ENCODE results near the gene TOX3.

TOX3 gene

DNA sequence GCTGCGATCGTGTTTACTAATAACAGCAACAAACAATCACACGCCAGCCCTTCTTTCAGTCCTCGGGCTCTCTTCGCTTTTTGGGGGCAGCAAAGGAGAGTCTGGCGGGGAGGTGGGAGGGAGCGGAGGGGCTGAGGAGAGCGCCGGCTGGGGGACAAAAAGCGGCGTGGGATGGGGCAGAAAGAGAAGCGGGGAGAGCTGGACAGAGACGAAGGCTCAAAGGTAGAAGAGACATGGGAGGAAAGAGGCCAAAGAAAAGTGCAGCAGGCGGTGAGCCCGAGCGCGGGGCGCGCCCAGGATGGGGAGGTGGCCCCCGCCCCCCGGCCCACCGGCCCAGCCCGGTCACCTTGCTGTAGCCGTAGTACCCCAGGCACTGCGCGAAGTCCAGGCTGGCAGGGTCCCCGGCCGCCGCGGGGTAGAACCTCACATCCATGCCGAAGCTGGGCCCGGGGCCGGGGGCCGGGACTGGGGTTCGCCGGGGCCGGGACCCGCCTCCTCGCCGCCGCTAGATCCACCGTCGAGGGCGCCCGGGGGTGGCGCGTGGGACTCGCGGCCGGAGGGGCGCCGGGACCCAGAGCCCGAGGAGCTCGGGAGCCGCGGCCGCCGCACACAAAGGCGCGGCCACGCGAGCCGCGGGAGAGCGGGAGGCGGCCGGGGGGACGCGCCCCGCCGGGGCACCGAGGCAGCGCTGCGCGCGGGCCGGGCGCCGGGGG lies 496 bp downstream of the TOX3 start:
- Histone ChIP-seq H3K4me1 (ENCODE audit: control insufficient read depth, insufficient read depth, low read length) (peaks cover 20% of the 10 kb centered on the region), H3K36me3 (ENCODE audit: control insufficient read depth in 2 of 2, insufficient read depth in 1 of 2, low read length in 2 of 2) (no peaks in the 10 kb centered on the region), H3K27ac (ENCODE audit: extremely low read depth, low read depth, low read length) (peak overlapping the region; percentile 82; the same call in 1 of the 2 replicates), H3K4me3 (ENCODE audit: low read depth, low read length) (peak overlapping the region; percentile 63), H3K9me3 (ENCODE audit: control insufficient read depth, insufficient read depth, low read depth, low read length) (no peaks in the 10 kb centered on the region)
- ChIA-PET POLR2A (no interaction called here), CTCF (no interaction called here)
- peak; percentile 45 for TF ChIP-seq ZBTB8A (tag by site-specific recombination; IDR thresholded peaks at IDR 0.05)
- TF ChIP-seq, protein P1, sequence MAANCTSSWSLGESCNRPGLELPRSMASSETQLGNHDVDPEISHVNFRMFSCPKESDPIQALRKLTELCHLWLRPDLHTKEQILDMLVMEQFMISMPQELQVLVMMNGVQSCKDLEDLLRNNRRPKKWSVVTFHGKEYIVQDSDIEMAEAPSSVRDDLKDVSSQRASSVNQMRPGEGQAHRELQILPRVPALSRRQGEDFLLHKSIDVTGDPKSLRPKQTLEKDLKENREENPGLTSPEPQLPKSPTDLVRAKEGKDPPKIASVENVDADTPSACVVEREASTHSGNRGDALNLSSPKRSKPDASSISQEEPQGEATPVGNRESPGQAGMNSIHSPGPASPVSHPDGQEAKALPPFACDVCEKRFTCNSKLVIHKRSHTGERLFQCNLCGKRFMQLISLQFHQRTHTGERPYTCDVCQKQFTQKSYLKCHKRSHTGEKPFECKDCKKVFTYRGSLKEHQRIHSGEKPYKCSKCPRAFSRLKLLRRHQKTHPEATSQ (tag by site-specific recombination; IDR thresholded peaks at IDR 0.05): no peak
- TF ChIP-seq ZNF335 (tag by site-specific recombination; conservative IDR thresholded peaks at IDR 0.05): peak; percentile 89
- TF ChIP-seq, protein P2, sequence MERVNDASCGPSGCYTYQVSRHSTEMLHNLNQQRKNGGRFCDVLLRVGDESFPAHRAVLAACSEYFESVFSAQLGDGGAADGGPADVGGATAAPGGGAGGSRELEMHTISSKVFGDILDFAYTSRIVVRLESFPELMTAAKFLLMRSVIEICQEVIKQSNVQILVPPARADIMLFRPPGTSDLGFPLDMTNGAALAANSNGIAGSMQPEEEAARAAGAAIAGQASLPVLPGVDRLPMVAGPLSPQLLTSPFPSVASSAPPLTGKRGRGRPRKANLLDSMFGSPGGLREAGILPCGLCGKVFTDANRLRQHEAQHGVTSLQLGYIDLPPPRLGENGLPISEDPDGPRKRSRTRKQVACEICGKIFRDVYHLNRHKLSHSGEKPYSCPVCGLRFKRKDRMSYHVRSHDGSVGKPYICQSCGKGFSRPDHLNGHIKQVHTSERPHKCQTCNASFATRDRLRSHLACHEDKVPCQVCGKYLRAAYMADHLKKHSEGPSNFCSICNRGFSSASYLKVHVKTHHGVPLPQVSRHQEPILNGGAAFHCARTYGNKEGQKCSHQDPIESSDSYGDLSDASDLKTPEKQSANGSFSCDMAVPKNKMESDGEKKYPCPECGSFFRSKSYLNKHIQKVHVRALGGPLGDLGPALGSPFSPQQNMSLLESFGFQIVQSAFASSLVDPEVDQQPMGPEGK (tag by site-specific recombination; IDR thresholded peaks at IDR 0.05): peak; percentile 56; the same call in 1 of the 2 replicates
- TF ChIP-seq, protein P3, sequence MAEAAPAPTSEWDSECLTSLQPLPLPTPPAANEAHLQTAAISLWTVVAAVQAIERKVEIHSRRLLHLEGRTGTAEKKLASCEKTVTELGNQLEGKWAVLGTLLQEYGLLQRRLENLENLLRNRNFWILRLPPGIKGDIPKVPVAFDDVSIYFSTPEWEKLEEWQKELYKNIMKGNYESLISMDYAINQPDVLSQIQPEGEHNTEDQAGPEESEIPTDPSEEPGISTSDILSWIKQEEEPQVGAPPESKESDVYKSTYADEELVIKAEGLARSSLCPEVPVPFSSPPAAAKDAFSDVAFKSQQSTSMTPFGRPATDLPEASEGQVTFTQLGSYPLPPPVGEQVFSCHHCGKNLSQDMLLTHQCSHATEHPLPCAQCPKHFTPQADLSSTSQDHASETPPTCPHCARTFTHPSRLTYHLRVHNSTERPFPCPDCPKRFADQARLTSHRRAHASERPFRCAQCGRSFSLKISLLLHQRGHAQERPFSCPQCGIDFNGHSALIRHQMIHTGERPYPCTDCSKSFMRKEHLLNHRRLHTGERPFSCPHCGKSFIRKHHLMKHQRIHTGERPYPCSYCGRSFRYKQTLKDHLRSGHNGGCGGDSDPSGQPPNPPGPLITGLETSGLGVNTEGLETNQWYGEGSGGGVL (tag by site-specific recombination; IDR thresholded peaks at IDR 0.05): peak; percentile 29; the same call in 1 of the 2 replicates
- peak; percentile 54; the same call in 1 of the 2 replicates for TF ChIP-seq ZFHX2 (tag by site-specific recombination; conservative IDR thresholded peaks at IDR 0.05)
- no peak for TF ChIP-seq ZNF837 (tag by site-specific recombination; IDR thresholded peaks at IDR 0.05)
- no peak for TF ChIP-seq ZNF292 (tag by site-specific recombination; IDR thresholded peaks at IDR 0.05; ENCODE audit: borderline replicate concordance, low read depth)
- TF ChIP-seq KLF9 (tag by site-specific recombination; IDR thresholded peaks at IDR 0.05; ENCODE audit: low read depth): peak; percentile 62
- TF ChIP-seq, protein P4, sequence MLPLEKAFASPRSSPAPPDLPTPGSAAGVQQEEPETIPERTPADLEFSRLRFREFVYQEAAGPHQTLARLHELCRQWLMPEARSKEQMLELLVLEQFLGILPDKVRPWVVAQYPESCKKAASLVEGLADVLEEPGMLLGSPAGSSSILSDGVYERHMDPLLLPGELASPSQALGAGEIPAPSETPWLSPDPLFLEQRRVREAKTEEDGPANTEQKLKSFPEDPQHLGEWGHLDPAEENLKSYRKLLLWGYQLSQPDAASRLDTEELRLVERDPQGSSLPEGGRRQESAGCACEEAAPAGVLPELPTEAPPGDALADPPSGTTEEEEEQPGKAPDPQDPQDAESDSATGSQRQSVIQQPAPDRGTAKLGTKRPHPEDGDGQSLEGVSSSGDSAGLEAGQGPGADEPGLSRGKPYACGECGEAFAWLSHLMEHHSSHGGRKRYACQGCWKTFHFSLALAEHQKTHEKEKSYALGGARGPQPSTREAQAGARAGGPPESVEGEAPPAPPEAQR (tag by site-specific recombination; IDR thresholded peaks at IDR 0.05): no peak
- no peak for TF ChIP-seq ZNF664 (tag by site-specific recombination; IDR thresholded peaks at IDR 0.05)
- peak; percentile 86 for TF ChIP-seq KLF16 (tag by site-specific recombination; IDR thresholded peaks at IDR 0.05)
- TF ChIP-seq, protein P5, sequence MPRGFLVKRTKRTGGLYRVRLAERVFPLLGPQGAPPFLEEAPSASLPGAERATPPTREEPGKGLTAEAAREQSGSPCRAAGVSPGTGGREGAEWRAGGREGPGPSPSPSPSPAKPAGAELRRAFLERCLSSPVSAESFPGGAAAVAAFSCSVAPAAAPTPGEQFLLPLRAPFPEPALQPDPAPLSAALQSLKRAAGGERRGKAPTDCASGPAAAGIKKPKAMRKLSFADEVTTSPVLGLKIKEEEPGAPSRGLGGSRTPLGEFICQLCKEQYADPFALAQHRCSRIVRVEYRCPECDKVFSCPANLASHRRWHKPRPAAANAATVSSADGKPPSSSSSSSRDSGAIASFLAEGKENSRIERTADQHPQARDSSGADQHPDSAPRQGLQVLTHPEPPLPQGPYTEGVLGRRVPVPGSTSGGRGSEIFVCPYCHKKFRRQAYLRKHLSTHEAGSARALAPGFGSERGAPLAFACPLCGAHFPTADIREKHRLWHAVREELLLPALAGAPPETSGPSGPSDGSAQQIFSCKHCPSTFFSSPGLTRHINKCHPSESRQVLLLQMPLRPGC (tag by site-specific recombination; IDR thresholded peaks at IDR 0.05): no peak
- TF ChIP-seq, protein P6, sequence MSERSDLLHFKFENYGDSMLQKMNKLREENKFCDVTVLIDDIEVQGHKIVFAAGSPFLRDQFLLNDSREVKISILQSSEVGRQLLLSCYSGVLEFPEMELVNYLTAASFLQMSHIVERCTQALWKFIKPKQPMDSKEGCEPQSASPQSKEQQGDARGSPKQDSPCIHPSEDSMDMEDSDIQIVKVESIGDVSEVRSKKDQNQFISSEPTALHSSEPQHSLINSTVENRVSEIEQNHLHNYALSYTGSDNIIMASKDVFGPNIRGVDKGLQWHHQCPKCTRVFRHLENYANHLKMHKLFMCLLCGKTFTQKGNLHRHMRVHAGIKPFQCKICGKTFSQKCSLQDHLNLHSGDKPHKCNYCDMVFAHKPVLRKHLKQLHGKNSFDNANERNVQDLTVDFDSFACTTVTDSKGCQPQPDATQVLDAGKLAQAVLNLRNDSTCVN (tag by site-specific recombination; optimal IDR thresholded peaks at IDR 0.05): peak; percentile 64
- TF ChIP-seq GLIS2 (tag by site-specific recombination; IDR thresholded peaks at IDR 0.05): peak; percentile 74
- TF ChIP-seq ZNF341 (tag by site-specific recombination; IDR thresholded peaks at IDR 0.05; ENCODE audit: low read depth): no peak
- TF ChIP-seq ZNF266 (tag by site-specific recombination; IDR thresholded peaks at IDR 0.05; ENCODE audit: low read depth): no peak
- TF ChIP-seq KLF8 (tag by site-specific recombination; IDR thresholded peaks at IDR 0.05): peak; percentile 72
- no peak for TF ChIP-seq ZNF174 (tag by site-specific recombination; IDR thresholded peaks at IDR 0.05)
- TF ChIP-seq ZSCAN23 (tag by site-specific recombination; IDR thresholded peaks at IDR 0.05): no peak
- peak; percentile 26; the same call in 1 of the 2 replicates for TF ChIP-seq ZXDB (tag by site-specific recombination; IDR thresholded peaks at IDR 0.05)
- no peak for TF ChIP-seq ZNF529 (tag by site-specific recombination; IDR thresholded peaks at IDR 0.05; ENCODE audit: insufficient replicate concordance)
- TF ChIP-seq ZNF16 (tag by site-specific recombination; IDR thresholded peaks at IDR 0.05; ENCODE audit: low read depth): no peak
- TF ChIP-seq EGR2 (tag by site-specific recombination; IDR thresholded peaks at IDR 0.05; ENCODE audit: low read depth): peak; percentile 48
- TF ChIP-seq ZNF280D (tag by site-specific recombination; IDR thresholded peaks at IDR 0.05): no peak

All from HEK293 (cell line).